NCI-H510A treated with DMSO at 0.1 percent for 48 hours (cell line): ENCODE results near the gene ATP2B1.
A peak's percentile ranks its signal among the peaks of the same experiment; 100 is the strongest.
"Not testable (repeated sequence)": the region's sequence is repeated elsewhere in the genome, so short reads cannot be mapped to it uniquely, and the experiment has no call there.

Experiments
- DNase-seq: peaks from one replicate; lab custom pipeline; 2025; lab: John Stamatoyannopoulos, UW

The ATP2B1 gene

GRCh38 chr12:89712706-89713105, 4.1 kb upstream of the ATP2B1 start:
- DNase-seq, result no peak

DNA sequence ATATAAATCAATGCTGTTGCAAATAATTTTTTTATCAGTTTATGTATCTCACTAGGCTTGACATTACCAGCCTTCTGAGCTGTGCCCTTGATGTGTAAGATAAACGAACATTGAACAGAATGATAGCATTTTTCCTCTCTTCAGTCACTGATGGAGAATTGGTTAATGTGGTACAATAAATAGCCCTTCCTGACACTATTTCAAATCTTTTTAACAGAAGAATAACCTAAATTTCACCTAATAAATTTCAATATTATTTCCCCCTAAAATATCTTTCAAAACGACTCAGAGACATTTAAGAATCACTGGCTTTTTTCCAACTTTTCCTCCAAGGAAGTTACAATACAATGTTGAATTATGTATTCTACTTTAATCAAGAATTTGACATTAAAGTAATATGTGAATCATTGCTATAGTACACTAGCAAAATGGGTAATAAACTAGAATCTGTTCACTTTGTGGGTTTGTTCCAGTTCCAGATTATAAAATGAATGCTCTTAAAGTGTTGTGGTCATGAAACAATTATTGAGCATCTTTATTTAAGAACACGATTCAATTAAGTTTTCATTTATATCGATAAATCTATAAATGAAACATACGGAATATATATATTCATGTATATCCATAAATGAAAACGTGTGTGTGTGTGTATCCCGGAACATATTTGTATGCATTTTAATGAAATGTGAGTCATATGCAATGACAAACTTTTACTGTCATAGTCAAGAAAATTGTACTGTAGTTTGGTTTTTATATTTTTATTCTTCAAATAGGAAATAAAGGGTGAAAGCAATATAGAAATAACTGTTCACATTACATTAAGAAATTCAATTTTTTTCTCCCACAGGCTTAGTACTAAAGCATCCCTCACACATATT, 2.5 kb upstream of the ATP2B1 start:
- no peak for DNase-seq

GRCh38 chr12:89709995-89710872, 1.6 kb upstream of the ATP2B1 start:
- peak; percentile 56 for DNase-seq

- DNase-seq, result peak; percentile 92
Measured at GRCh38 chr12:89709157-89709994, 738 bp upstream of the ATP2B1 start.

GRCh38 chr12:89707703-89708564, 704 bp downstream of the ATP2B1 start:
- no peak for DNase-seq

DNA sequence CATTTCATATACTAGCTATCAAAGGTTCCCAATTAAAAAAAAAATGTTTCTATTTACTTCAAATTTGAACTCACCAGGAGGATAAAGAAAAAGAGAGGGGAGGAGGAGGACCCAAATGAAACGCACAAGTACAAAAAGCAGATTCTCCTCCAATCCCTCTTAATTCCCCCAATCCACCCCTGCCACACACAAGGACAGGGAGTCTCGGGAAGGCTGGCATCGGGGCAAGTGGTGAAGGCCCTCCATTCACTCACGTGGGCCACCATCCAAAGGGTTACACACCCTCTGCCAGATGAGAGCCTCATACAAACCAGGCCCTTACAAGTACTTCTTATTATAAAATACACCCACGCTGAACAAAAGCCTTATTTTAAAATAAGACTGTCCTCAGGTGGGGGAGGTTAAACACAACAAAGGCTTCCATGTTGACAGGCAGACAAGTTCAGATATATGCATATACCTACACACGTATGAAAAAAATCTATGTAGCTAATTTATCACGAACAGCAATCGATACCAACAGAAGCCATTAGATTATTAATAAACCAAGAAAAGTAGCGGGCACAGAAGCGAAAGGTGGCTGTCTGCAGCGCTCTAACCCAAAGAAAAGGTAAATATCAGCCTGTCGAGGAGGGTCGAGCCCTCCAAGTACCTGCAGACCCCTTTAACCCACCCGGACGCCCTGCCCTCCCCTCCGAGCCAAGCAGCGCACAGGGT, 1.5 kb downstream of the ATP2B1 start:
- no peak for DNase-seq

GRCh38 chr12:89706551-89706950, 2.1 kb downstream of the ATP2B1 start:
- DNase-seq, result no peak

- no peak for DNase-seq
Measured at GRCh38 chr12:89704457-89704856, 4.2 kb downstream of the ATP2B1 start.

GRCh38 chr12:89703768-89704167, 4.9 kb downstream of the ATP2B1 start:
- no peak for DNase-seq

DNA sequence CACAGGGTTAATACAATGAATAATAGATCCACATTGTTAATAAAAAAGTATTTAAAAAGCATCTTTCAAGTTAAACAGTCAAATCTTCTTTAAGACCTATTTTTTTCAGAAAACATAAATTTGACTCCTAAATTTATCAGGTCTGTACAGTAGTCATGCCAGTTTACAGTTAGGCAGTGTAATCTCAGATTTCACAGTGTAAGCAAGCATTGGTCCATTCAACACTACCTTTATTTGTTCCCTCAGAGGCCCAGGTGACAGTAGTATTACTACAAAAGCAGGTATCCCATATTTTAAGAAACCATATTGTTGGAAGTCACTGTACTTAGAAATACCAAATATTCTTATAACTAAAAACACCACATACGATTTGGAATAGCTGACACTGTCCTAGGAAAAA, 6.1 kb downstream of the ATP2B1 start:
- peak; percentile 34 for DNase-seq

GRCh38 chr12:89701606-89702206, 6.9 kb downstream of the ATP2B1 start:
- DNase-seq, result no peak

DNA sequence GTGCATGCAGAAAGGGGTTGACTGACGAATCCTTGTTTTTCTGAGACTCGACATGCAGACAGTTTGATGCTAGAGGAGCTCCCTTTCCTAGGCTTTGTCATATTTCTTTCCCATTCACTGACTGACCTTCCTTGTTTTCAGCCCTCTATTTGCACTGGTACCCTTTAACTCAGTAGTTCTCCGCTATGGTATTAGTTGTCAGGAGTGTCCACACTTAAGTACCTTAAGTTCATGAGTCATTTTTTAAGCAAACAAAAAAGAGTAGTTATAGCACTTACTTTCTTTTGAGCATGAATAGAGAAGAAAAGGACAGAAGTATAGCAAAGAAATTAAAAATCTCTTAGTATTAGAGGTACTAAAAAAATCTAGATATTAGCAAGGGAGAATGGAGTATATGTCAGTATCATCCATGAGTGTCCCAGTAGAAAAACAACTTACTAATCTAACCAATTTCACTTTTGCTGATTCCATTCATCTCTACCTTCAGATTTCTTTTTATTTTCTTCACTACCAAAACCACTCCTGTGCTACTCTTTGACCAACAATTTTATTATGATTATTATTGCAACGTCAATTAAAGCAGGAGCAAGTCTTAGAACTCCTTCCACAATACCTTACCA, 8.3 kb downstream of the ATP2B1 start:
- DNase-seq, result no peak

DNA sequence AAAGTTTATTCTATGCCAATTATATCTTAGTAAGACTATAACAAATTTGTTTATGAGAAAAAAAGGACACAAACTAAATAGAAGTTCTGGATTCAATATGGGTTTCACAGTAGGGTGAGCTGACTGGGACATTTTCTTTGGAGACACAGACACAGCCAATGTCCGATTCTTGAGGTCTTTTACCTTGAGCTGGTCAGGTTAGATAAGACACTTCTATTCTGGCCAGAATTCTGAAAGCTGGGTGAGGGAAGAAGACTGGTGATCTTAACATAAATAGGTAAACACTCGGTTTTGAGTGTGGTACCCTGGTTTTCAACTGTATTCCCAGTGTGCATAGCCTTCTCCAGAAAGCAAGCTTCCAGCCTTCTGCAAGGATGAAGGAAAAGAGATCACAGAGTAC, 10.0 kb downstream of the ATP2B1 start:
- DNase-seq, result no peak

DNA sequence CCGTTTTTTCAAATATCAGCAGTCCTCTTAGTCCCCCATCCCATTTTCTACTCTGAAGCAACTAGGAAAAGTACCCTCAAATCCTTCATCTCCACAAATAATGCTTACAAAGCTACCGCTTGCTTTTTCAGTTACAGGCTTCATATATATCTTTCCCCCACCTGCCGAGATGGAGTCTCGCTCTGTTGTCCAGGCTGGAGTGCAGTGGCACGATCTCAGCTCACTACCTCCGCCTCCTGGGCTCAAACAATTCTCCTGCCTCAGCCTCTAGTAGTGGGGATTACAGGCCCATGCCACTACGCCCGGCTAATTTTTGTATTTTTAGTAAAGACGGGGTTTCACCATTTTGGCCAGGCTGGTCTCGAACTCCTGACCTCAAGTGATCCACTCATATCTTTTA, 10.9 kb downstream of the ATP2B1 start:
- not testable (repeated sequence) for DNase-seq

DNA sequence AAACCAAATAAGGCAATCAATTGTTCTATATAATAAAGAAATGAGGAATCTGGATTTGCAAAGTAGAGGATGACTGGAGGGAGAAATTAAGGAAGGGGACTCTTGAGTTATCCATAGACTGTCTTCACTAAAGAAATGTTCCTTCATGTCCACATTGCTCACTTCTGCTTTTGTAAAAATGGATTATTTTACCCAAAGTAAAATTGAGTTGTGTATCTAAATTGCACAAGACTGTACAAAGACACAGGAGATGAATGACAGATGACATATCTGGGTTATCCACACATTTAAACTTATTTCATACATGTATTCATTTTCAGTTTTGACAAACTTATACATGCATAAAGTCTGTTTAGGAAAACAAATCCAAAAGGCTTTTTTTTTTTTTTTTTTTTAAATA, 11.3 kb downstream of the ATP2B1 start:
- no peak for DNase-seq

GRCh38 chr12:89695830-89696229, 12.8 kb downstream of the ATP2B1 start:
- DNase-seq, result no peak

GRCh38 chr12:89695100-89695499, 13.5 kb downstream of the ATP2B1 start:
- no peak for DNase-seq

DNA sequence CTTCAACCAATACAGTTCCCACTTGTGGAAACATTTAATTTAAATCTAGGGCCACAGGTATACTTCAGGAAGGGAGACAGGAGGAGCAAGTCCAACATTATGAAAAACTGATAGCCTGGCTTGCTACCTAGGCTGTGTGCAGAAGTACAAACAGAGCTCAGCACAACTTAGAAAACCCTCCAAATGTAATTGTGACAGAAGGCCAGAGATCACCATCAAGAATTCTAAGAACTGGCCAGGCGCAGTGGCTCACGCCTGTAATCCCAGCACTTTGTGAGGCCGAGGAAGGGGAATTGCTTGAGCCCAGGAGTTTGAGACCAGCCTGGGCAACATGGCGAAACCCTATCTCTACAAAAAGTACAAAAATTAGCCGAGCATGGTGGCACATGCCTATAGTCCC, 14.1 kb downstream of the ATP2B1 start:
- DNase-seq, result no peak

GRCh38 chr12:89693639-89694202, 14.9 kb downstream of the ATP2B1 start:
- no peak for DNase-seq
